Ovary (tissue), 9 donors: ENCODE measurements around the gene NAB2. TPM values are rescaled to one million over a fixed set of nuclear protein-coding genes. Genes with fewer than 3 reads are reported as not detected.

Experiments
- DNase-seq, 5 donors: peaks; one replicate each; pipeline ENCODE4 v3.0.0-alpha.2; 2019 to 2020
- H3K27ac ChIP-seq, 2 donors: fragments of 200-600 bp; one replicate each; pipeline versions ENCODE4 v1.5.1 to v1.8.0; 2019 to 2022
- H3K27me3 ChIP-seq: fragments of 200-600 bp; one replicate; pipeline ENCODE4 v1.8.0; 2022
- H3K36me3 ChIP-seq: fragments of 200-600 bp; sonication (generic); one replicate; pipeline ENCODE4 v1.5.1; 2019
- H3K4me1 ChIP-seq: one replicate; pipeline ENCODE4 v1.8.1; 2013; ENCODE audit warnings: mild to moderate bottlenecking, moderate library complexity; ENCODE audit not compliant: insufficient read depth
- H3K4me3 ChIP-seq: fragments of 200-600 bp; sonication (generic); one replicate; pipeline ENCODE4 v1.5.1; 2017
- H3K9me3 ChIP-seq, 2 donors: fragments of 200-600 bp in 1 of 2; sonication (generic) in 1 of 2; one replicate each; pipeline versions ENCODE4 v1.5.1 to v1.8.1; 2013 to 2019; ENCODE audit warnings: mild to moderate bottlenecking in 1 of 2, moderate library complexity in 1 of 2
- CTCF ChIP-seq, 3 donors: fragments of 450-650 bp in 2 of 3; fragments of 200-600 bp in 1 of 3; IDR thresholded peaks; one replicate each; pipeline versions ENCODE4 v1.5.1 to v1.8.0; 2016 to 2022; ENCODE audit warnings: antibody characterized with exemption in 3 of 3, mild to moderate bottlenecking in 1 of 3
- EP300 ChIP-seq: sonication (generic); formaldehyde crosslinking; IDR thresholded peaks from one replicate; pipeline ENCODE4 v1.6.1; 2017; ENCODE audit warnings: antibody characterized with exemption
- POLR2A ChIP-seq: fragments of 450-650 bp; IDR thresholded peaks from one replicate; pipeline ENCODE4 v1.6.1; 2017; ENCODE audit warnings: antibody characterized with exemption, mild to moderate bottlenecking, moderate library complexity
- WGBS, 3 donors: extraction: QIAGEN DNeasy Blood & Tissue Kit in 1 of 3; methylation state at CpG; one replicate each; pipeline versions ENCODE4 v1.1.5 to v1.1.7; 2013 to 2017; 5-methylcytosine and 5-hydroxymethylcytosine counted together
- intact Hi-C, 4 donors: fragments of 100-400 bp; cut with DNase I; formaldehyde crosslinking; loops; one replicate each; pipeline versions ENCODE4 v1.11.0 to v1.15.1; 2022 to 2023
- polyA plus RNA-seq, 2 donors: library from polyadenylated mRNA; stranded (reverse); fragments of 200-250 nt in 1 of 2; fragments of 350-450 nt in 1 of 2; fragmentation: Illumina TruSeq in 1 of 2; extraction: RNeasy Lipid Tissue Mini Kit (QIAGEN cat#74804) in 1 of 2; gene quantifications; one replicate each; pipeline ENCODE4 v1.2.3, GENCODE V29; 2013 to 2014
- total RNA-seq, 7 donors: library from RNA; depleted of rRNA in 2 of 7; stranded (reverse); fragments of >200 nt in 2 of 7; fragmentation: NEBNext Ultra II Directional in 3 of 7; extraction: Animal tissue kit (Norgen Biotek cat#: 25700) in 3 of 7; gene quantifications; one replicate each; pipeline versions ENCODE4 v1.1.0 to v1.2.4, GENCODE V29; 2016 to 2023
- donor health status: DM: no; HTN: no; CAD: no; lungs with moderate emphysema.
- donor health status: DM: no; HTN: no; CAD: no.
- donor health status: Bipolar disorder and iron deficiency.
- donor health status: DM: yes; HTN: yes; CAD: no.
- donor health status: DM: no; HTN: no; CAD: no.
- donor health status: DM: yes; HTN: yes; CAD: no.

NAB2 gene
- total and polyA plus RNA-seq, 9 donors, result 27.5 to 103 (median 47.4) TPM

GRCh38 chr12:57087010-57087690 lies 1.8 kb upstream of the NAB2 start:
- peaks cover 13% of the 10 kb centered on the region for H3K4me1 ChIP-seq
- H3K27me3 ChIP-seq, result no peaks in the 10 kb centered on the region
- TF ChIP-seq POLR2A (peak; percentile 81), CTCF (IDR thresholded peaks at IDR 0.05) (no peak), EP300 (peak; percentile 37)
- no peaks in the 10 kb centered on the region for H3K36me3 ChIP-seq
- WGBS, 3 donors, result 0 to 1% (median 0%) methylated on average over 37 to 52 of the region's 52 CpGs
- H3K27ac ChIP-seq, result peak overlapping the region; percentile 93 to 99
- peak overlapping the region; percentile 67 for H3K4me3 ChIP-seq
- peak; percentile 96 to 97 (median 97) for DNase-seq
- intact Hi-C loops, result no loop called here
- H3K9me3 ChIP-seq, result no peaks in the 10 kb centered on the region

GRCh38 chr12:57087691-57088353 lies 1.1 kb upstream of the NAB2 start:
- Histone ChIP-seq H3K27me3 (no peaks in the 10 kb centered on the region), H3K4me3 (peak overlapping the region; percentile 67), H3K9me3 (no peaks in the 10 kb centered on the region), H3K36me3 (no peaks in the 10 kb centered on the region), H3K27ac (peak overlapping the region; percentile 93 to 99), H3K4me1 (peaks cover 14% of the 10 kb centered on the region)
- TF ChIP-seq CTCF (IDR thresholded peaks at IDR 0.05) (no peak), POLR2A (peak; percentile 35)
- 0 to 1% (median 0%) methylated on average over 28 to 37 of the region's 37 CpGs for WGBS, 3 donors
- intact Hi-C loops, result loop anchor here in 2 of 4 donors (2.0 kb wide), 2 partner anchors 19 to 23 kb away; partner anchors contain the start of gene STAT6 (in 1 of the 2)
- DNase-seq, result peak; percentile 93 to 95 (median 94)

GRCh38 chr12:57089271-57090245 lies 644 bp downstream of the NAB2 start:
- TF ChIP-seq CTCF (IDR thresholded peaks at IDR 0.05), result no peak
- no peak for TF ChIP-seq EP300
- TF ChIP-seq POLR2A, result no peak
- intact Hi-C loops, result loop anchor here in 2 of 4 donors (2.0 kb wide), 2 partner anchors 17 to 21 kb away; partner anchors contain the start of gene STAT6 (in 1 of the 2)
- Histone ChIP-seq H3K27ac (peak overlapping the region; percentile 93 to 99), H3K36me3 (no peaks in the 10 kb centered on the region), H3K4me3 (peak overlapping the region; percentile 67), H3K9me3 (no peaks in the 10 kb centered on the region), H3K27me3 (no peaks in the 10 kb centered on the region), H3K4me1 (peaks cover 26% of the 10 kb centered on the region)
- peak; percentile 80 to 87 (median 81) for DNase-seq
- WGBS, 3 donors, result 0 to 1% (median 0%) methylated on average over 45 of the region's 45 CpGs

GRCh38 chr12:57090490-57090889 lies 1.6 kb downstream of the NAB2 start:
- peak overlapping the region; percentile 67 for H3K4me3 ChIP-seq
- peaks cover 27% of the 10 kb centered on the region for H3K4me1 ChIP-seq
- H3K36me3 ChIP-seq, result no peaks in the 10 kb centered on the region
- no peaks in the 10 kb centered on the region for H3K27me3 ChIP-seq
- no peaks in the 10 kb centered on the region for H3K9me3 ChIP-seq
- peak overlapping the region; percentile 4 to 99 for H3K27ac ChIP-seq
- WGBS, 3 donors, result 3 to 10% (median 7%) methylated on average over 6 of the region's 6 CpGs
- intact Hi-C loops, result no loop called here
- TF ChIP-seq CTCF (IDR thresholded peaks at IDR 0.05) (no peak), EP300 (no peak), POLR2A (no peak)
- peak in 2 of 5 donors; percentile 37 to 39 for DNase-seq
